HFF-Myc (cell line): Measurements from ENCODE around the gene PPARG.
"Not testable (repeated sequence)": the region's sequence is repeated elsewhere in the genome, so short reads cannot be mapped to it uniquely, and the experiment has no call there.

Experiments used
- DNase-seq: peaks from one replicate; pipeline ENCODE4 v3.0.0-alpha.2; 2011; ENCODE audit warnings: low read depth; ENCODE audit errors: extremely low read depth
- H3K4me3 ChIP-seq: replicated peaks from 2 replicates; pipeline ENCODE4 v1.5.1; 2011; ENCODE audit warnings: low read depth, mild to moderate bottlenecking, control low read depth, low read length
- TF ChIP-seq, protein P1 (sequence below): IDR thresholded peaks from 2 replicates; pipeline ENCODE4 v1.5.1; 2012; ENCODE audit warnings: mild to moderate bottlenecking, low read depth, low read length, control low read depth; ENCODE audit errors: missing control alignments

The PPARG gene

DNA sequence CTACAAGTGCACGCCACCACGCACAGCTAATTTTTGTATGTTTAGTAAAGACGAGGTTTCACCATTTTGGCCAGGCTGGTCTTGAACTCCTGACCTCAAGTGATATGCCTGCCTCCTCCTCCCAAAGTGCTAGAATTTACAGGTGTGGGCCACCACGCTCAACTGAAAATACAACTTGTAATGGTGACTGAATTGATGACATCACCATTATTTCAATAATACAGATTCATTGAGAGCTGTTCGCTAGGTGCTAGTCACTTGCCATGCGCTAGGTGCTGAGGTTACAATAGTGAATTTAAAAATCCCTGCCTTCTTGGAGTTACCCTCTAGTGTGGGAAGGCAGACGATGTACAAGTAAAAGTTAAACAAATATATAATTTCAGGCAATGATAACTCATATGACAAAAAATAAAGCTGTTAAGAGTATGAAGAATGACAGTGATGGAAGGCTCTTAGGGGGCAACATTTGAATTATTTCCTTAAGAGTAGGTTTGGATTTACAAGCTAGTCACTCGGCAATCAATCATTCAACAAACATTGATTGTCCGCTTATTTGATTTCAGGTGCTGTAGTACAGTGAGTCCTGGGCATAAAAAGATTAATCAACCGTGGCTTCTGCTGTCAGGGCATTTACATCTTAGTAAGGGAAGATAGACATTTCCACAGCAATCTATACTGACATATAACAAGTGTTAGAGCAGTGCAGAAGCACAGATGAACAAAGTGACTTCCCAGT, 9.1 kb upstream of the PPARG start:
- H3K4me3 ChIP-seq = no peak overlapping the region
- TF ChIP-seq, protein P1, sequence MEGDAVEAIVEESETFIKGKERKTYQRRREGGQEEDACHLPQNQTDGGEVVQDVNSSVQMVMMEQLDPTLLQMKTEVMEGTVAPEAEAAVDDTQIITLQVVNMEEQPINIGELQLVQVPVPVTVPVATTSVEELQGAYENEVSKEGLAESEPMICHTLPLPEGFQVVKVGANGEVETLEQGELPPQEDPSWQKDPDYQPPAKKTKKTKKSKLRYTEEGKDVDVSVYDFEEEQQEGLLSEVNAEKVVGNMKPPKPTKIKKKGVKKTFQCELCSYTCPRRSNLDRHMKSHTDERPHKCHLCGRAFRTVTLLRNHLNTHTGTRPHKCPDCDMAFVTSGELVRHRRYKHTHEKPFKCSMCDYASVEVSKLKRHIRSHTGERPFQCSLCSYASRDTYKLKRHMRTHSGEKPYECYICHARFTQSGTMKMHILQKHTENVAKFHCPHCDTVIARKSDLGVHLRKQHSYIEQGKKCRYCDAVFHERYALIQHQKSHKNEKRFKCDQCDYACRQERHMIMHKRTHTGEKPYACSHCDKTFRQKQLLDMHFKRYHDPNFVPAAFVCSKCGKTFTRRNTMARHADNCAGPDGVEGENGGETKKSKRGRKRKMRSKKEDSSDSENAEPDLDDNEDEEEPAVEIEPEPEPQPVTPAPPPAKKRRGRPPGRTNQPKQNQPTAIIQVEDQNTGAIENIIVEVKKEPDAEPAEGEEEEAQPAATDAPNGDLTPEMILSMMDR = no peak
- no peak for DNase-seq

DNA sequence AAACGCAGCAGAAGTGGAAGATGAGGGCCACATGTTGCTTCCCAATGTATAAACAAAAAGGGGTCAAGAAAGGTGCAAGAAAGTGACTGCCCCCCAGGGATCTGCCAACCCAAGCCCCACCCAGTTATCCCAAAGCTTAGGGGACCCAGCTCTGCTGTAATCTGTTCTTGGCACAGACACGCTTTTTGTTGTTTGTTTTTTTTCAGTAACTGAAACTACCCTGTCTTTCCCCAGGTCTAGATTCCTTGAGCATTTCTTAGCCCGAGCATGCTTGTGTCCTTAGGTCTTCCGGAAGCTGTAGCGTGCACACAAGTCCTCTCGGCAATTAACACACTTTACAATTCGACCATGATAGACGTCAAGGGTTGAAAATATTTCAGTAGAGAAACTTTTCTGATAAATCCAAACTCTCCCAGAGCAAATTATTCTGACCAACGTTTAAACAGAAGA, 8.5 kb upstream of the PPARG start:
- no peak overlapping the region for H3K4me3 ChIP-seq
- TF ChIP-seq, protein P1 = no peak
- no peak for DNase-seq

DNA sequence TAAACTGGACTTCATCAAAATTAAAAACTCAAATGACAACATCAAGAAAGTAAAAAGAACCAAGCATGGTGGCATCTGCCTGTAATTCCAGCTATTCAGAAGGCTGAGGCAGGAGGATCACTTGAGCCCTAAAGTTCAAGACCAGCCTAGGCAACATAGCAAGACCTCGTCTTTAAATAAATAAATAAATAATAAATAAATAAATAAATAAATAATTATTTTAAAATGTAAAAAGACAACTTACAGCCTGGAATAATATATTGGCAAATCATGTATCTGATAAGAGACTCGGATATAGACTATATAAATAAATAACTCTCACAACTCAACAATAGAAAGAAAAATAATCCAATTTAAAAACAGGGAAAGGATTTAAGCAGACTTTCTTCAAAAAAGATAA, 4.3 kb upstream of the PPARG start:
- TF ChIP-seq, protein P1 = no peak
- no peak overlapping the region for H3K4me3 ChIP-seq
- DNase-seq = no peak

DNA sequence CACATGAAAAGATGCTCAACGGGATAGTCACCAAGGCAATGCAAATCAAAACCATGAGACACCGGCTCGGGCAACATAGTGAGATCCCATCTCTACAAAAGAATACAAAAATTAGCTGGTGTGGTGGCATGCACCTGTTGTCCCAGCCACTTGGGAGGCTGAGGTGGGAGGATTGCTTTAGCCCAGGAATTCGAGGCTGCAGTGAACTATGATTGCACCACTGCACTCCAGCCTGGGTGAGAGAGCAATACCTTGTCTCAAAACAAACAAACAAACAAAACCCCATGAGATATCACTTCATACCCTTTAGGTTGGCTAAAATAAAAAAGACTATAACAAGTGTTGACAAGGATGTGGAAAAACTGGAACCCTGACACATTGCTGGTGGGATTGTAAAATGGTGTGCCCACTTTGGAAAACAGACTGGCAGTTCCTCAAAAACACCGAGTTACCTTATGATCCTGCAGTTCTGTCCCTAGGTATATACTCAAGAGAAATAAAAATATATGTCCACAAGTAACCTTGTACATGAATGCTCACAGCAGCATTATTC, 3.8 kb upstream of the PPARG start:
- TF ChIP-seq, protein P1 = no peak
- DNase-seq = no peak
- H3K4me3 ChIP-seq = no peak overlapping the region

DNA sequence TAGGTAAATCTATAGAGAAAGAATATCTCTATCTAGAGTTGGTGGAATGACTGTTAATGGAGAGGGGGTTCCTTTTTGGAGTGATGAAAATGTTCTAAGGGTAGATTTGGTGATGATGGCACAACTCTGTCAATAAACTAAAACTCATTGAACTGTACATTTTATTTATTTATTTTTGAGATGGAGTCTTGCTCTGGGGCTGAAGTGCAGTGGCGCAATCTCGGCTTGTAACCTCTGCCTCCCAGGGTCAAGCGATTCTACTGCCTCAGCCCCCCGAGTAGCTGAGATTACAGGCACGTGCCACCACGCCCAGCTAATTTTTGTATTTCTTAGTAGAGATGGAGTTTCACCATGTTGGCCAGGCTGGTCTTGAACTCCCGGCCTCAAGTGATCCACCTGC, 3.1 kb upstream of the PPARG start:
- DNase-seq, H3K4me3 ChIP-seq: not testable (repeated sequence)

DNA sequence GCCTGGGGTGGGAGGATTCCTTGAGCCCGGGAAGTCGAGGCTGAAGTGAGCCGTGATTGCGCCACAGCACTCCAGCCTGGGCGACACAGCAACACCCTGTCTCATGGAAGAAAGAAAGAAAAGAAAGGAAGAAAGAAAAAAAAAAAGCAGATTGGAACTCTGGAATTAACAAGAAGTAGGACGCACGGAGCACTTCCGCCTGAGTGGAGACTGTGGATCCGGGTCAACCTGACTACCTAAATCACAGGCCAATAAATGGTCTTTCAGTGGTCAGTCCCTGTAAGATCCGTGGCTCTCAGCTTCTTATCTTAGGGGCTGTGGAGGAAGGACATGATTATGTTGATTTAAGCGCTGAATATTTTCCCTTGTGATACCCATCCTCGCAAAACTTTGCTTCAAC, 2.4 kb upstream of the PPARG start:
- H3K4me3 ChIP-seq = no peak overlapping the region
- DNase-seq = no peak
- TF ChIP-seq, protein P1 = no peak

DNA sequence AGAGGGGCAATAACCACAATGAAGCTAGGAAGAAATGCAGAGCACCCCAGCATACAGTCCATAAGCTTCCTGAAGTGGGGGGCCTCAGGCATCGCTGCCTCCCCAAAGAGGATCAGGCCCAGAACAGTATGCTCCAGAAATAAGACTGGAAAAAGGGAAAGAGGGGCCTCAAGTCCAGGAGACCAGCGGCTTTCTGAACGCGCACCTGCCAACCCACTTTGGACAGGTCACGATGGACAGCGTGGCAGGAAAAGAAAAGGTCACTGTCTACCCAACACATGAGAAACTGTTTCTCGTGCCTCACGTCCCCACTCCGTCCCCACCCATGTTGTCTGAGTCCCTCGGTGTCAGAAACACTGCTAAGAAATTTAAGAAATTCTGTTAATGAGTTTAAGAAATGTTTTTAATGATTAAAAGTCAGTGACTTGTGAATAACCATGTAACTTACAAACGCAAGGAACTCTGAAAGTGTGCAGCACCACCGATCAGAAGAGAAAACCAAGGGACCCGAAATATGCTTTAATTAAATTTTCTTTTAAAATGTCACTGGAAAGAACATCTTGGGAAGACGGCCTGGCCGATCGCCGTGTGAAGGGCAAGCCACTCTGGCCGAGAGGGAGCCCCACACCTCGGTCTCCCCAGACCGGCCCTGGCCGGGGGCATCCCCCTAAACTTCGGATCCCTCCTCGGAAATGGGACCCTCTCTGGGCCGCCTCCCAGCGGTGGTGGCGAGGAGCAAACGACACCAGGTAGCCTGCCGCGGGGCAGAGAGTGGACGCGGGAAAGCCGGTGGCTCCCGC, 1.7 kb upstream of the PPARG start:
- DNase-seq = no peak
- peak overlapping the region; percentile 43 for H3K4me3 ChIP-seq
- TF ChIP-seq, protein P1 = no peak
